Measurements from ENCODE around the gene GFI1B. TPM values are rescaled to one million over a fixed set of nuclear protein-coding genes. Genes with fewer than 3 reads are reported as not detected.
"Not testable (repeated sequence)": the region's sequence is repeated elsewhere in the genome, so short reads cannot be mapped to it uniquely, and the experiment has no call there.

The GFI1B gene
- polyA plus RNA-seq, 4 donors = 0.76 to 8.5 (median 1.1) TPM

DNA sequence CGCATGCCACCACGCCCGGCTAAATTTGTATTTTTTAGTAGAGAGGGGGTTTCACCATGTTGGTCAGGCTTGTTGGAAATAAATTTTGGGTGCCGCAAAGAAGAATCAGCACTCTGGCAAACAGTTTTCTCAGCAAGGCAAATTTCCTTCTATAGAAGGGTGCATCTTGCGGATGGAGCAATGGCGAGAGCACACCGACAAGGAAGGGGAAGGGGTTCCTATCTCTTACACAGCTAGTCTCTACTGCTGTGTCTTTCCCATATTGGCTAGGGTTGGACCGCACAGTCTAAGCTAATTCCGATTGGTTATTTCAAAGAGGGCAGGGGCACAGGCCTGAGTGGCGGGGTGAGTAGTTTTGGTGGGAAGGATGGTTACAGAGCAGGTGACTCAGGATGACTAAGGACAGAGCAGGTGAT is 53.0 kb downstream of the GFI1B start:
- FAIRE-seq = no peak
- Histone ChIP-seq H3K27ac (ENCODE audit: low read depth in 1 of 3, low read length in 2 of 3) (no peak overlapping the region), H3K27me3 (ENCODE audit: control insufficient read depth in 3 of 3, insufficient read depth in 3 of 3, low read length in 3 of 3) (no peaks in the 10 kb centered on the region), H3K9me3 (ENCODE audit: control insufficient read depth in 2 of 2, insufficient read depth in 1 of 2, low read depth in 1 of 2, low read length in 1 of 2) (peaks cover 0 to 6% of the 10 kb centered on the region in 2 donors), H3K4me3 (ENCODE audit: low read depth in 1 of 3, low read length in 3 of 3) (peak overlapping the region; percentile 85 to 99 (median 89)), H3K36me3 (ENCODE audit: control insufficient read depth in 3 of 3, insufficient read depth in 2 of 3, low read depth in 1 of 3, low read length in 3 of 3) (peaks cover 0 to 12% (median 2%) of the 10 kb centered on the region in 3 donors), H3K4me1 (ENCODE audit: control insufficient read depth in 3 of 3, insufficient read depth in 2 of 3, low read depth in 1 of 3, low read length in 2 of 3) (peaks cover 0 to 11% (median 7%) of the 10 kb centered on the region in 3 donors)
- 56 to 61% (median 59%) methylated on average over 10 of the region's 10 CpGs for WGBS, 3 donors
- no peak for DNase-seq

DNA sequence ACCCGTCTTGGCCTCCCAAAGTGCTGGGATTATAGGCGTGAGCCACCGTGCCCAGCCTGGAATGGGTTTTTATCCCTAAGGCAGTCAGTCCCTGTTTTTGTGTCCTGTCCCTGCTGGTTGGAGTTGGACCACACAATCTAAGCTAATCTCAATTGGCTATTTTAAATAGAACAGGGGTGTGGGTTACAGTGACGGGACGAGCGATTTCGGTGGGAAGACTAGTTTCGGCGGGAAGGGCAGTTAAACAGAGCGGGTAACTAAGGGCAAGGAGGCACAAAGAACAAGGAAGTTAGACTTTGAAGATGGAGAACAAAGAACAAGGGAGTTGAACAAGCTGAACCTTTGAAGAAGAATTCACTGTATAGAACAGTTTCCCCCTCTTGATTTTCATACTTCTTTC is 53.7 kb downstream of the GFI1B start:
- H3K4me3 ChIP-seq (ENCODE audit: low read depth in 1 of 3, low read length in 3 of 3) = no peak overlapping the region
- H3K4me1 ChIP-seq (ENCODE audit: control insufficient read depth in 3 of 3, insufficient read depth in 2 of 3, low read depth in 1 of 3, low read length in 2 of 3) = peaks cover 0 to 11% (median 7%) of the 10 kb centered on the region in 3 donors
- no peaks in the 10 kb centered on the region for H3K27me3 ChIP-seq (ENCODE audit: control insufficient read depth in 3 of 3, insufficient read depth in 3 of 3, low read length in 3 of 3)
- 83 to 91% (median 84%) methylated on average over 10 of the region's 10 CpGs for WGBS, 3 donors
- DNase-seq = no peak
- FAIRE-seq = no peak
- H3K27ac ChIP-seq (ENCODE audit: low read depth in 1 of 3, low read length in 2 of 3) = no peak overlapping the region
- peaks cover 0 to 14% (median 2%) of the 10 kb centered on the region in 3 donors for H3K36me3 ChIP-seq (ENCODE audit: control insufficient read depth in 3 of 3, insufficient read depth in 2 of 3, low read depth in 1 of 3, low read length in 3 of 3)
- peaks cover 0 to 6% of the 10 kb centered on the region in 2 donors for H3K9me3 ChIP-seq (ENCODE audit: control insufficient read depth in 2 of 2, insufficient read depth in 1 of 2, low read depth in 1 of 2, low read length in 1 of 2)

DNA sequence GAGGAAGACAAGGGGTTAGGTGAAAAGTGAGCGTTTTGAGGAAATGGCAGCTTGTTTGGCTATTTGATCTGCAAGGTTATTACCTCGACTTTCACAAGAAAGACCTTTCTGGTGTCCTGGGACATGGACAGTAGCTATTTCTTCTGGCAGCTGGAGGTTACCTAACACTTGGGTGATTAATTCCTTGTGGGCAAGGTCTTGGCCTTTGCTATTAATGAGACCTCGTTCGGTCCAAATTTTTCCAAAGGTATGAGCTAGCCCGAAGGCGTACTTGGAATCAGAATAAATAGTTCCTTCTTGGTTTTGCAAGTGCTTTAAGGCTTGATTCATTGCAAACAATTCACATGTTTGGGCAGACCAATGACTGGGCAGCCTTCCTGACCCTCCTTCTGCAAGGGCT is 57.2 kb downstream of the GFI1B start:
- 80 to 90% (median 83%) methylated on average over 6 of the region's 6 CpGs for WGBS, 3 donors
- H3K27ac ChIP-seq (ENCODE audit: low read depth in 1 of 3, low read length in 2 of 3) = no peak overlapping the region
- H3K27me3 ChIP-seq (ENCODE audit: control insufficient read depth in 3 of 3, insufficient read depth in 3 of 3, low read length in 3 of 3) = no peaks in the 10 kb centered on the region
- peaks cover 0 to 6% of the 10 kb centered on the region in 2 donors for H3K9me3 ChIP-seq (ENCODE audit: control insufficient read depth in 2 of 2, insufficient read depth in 1 of 2, low read depth in 1 of 2, low read length in 1 of 2)
- H3K36me3 ChIP-seq (ENCODE audit: control insufficient read depth in 3 of 3, insufficient read depth in 2 of 3, low read depth in 1 of 3, low read length in 3 of 3) = peaks cover 0 to 24% (median 2%) of the 10 kb centered on the region in 3 donors
- FAIRE-seq (no peak), DNase-seq (no peak)
- peaks cover 0 to 7% (median 5%) of the 10 kb centered on the region in 3 donors for H3K4me1 ChIP-seq (ENCODE audit: control insufficient read depth in 3 of 3, insufficient read depth in 2 of 3, low read depth in 1 of 3, low read length in 2 of 3)
- no peak overlapping the region for H3K4me3 ChIP-seq (ENCODE audit: low read depth in 1 of 3, low read length in 3 of 3)

DNA sequence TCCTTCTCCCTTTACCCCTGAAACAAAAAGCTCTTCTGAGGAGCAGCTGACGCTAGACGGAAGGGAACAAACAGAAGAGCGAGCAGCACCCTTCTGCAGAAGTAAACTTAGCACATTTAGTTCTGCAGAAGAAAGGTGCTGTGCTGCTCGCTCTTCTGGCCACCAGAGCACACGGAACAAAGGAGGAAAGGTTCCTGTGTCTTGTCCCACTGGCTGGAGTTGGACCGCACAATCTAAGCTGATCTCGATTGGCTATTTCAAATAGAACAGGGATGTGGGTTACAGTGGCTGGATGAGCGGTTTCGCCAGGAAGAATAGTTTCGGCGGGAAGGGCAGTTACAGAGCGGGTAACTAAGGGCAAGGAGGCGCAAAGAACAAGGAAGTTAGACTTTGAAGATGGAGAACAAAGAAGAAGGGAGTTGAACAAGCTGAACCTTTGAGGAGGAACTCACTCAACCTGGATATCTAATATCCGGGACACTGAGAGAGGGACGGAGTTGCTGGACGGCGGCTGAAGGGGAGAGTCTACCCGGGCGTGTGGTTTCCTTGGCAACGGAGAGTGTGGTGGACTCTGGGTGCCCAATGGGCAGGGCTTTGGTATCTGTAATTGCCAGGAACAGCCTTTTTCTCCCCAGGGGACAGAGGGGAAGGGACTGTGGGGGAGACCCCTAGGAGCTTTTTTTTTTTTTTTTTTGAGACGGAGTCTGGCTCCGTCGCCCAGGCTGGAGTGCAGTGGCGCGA is 59.5 kb downstream of the GFI1B start:
- H3K27me3 ChIP-seq (ENCODE audit: control insufficient read depth in 3 of 3, insufficient read depth in 3 of 3, low read length in 3 of 3) = no peaks in the 10 kb centered on the region
- FAIRE-seq (no peak), DNase-seq (no peak)
- H3K27ac ChIP-seq (ENCODE audit: low read depth in 1 of 3, low read length in 2 of 3) = no peak overlapping the region
- no peaks in the 10 kb centered on the region for H3K4me1 ChIP-seq (ENCODE audit: control insufficient read depth in 3 of 3, insufficient read depth in 2 of 3, low read depth in 1 of 3, low read length in 2 of 3)
- H3K9me3 ChIP-seq (ENCODE audit: control insufficient read depth in 2 of 2, insufficient read depth in 1 of 2, low read depth in 1 of 2, low read length in 1 of 2) = peaks cover 0 to 10% of the 10 kb centered on the region in 2 donors
- peaks cover 3 to 45% (median 8%) of the 10 kb centered on the region in 3 donors for H3K36me3 ChIP-seq (ENCODE audit: control insufficient read depth in 3 of 3, insufficient read depth in 2 of 3, low read depth in 1 of 3, low read length in 3 of 3)
- WGBS, 3 donors = 93% methylated on average over 22 to 25 of the region's 25 CpGs
- H3K4me3 ChIP-seq (ENCODE audit: low read depth in 1 of 3, low read length in 3 of 3) = no peak overlapping the region

GRCh38 chr9:133040892-133041479 is 62.5 kb downstream of the GFI1B start:
- H3K27me3 ChIP-seq (ENCODE audit: control insufficient read depth in 3 of 3, insufficient read depth in 3 of 3, low read length in 3 of 3); H3K4me3 ChIP-seq (ENCODE audit: low read depth in 1 of 3, low read length in 3 of 3); H3K27ac ChIP-seq (ENCODE audit: low read depth in 1 of 3, low read length in 2 of 3); H3K4me1 ChIP-seq (ENCODE audit: control insufficient read depth in 3 of 3, insufficient read depth in 2 of 3, low read depth in 1 of 3, low read length in 2 of 3); FAIRE-seq; H3K9me3 ChIP-seq (ENCODE audit: control insufficient read depth in 2 of 2, insufficient read depth in 1 of 2, low read depth in 1 of 2, low read length in 1 of 2): not testable (repeated sequence)
- peak in 1 of 2 donors; percentile 49 for DNase-seq
- WGBS, 3 donors = 85 to 90% (median 88%) methylated on average over 12 of the region's 12 CpGs
- peaks cover 12 to 63% (median 13%) of the 10 kb centered on the region in 3 donors for H3K36me3 ChIP-seq (ENCODE audit: control insufficient read depth in 3 of 3, insufficient read depth in 2 of 3, low read depth in 1 of 3, low read length in 3 of 3)

Other genes starting within 250 kb of the GFI1B start
- 1 to 10 TPM in 1 of 4 donors, under 1 TPM in 1, not detected in 2; 0.09 to 3.0 TPM for gene AK8, start 100.4 kb upstream of the GFI1B start, polyA plus RNA-seq
- 1 to 10 TPM in 2 of 4 donors, under 1 TPM in 1, not detected in 1; 0.22 to 1.9 (median 1.6) TPM for gene SPACA9, start 99.8 kb upstream of the GFI1B start, polyA plus RNA-seq
- 10 to 100 TPM in 2 of 4 donors, 1 to 10 TPM in 2; 7.3 to 43.3 (median 12.1) TPM for gene TSC1, start 34.1 kb upstream of the GFI1B start, polyA plus RNA-seq
- gene GTF3C5, start 52.3 kb downstream of the GFI1B start, polyA plus RNA-seq = 10 to 100 TPM; 37.3 to 56.0 (median 51.0) TPM
- 100 to 1,000 TPM in 1 of 4 donors, 1 to 10 TPM in 3; 2.8 to 463 (median 5.3) TPM for gene CEL, start 83.3 kb downstream of the GFI1B start, polyA plus RNA-seq
- 10 to 100 TPM; 33.0 to 49.0 (median 35.7) TPM for gene RALGDS, start 142.5 kb downstream of the GFI1B start, polyA plus RNA-seq
- 10 to 100 TPM in 1 of 4 donors, 1 to 10 TPM in 2, under 1 TPM in 1; 0.45 to 15.4 (median 6.9) TPM for gene GBGT1, start 185.2 kb downstream of the GFI1B start, polyA plus RNA-seq
- not detected for gene OBP2B, start 230.6 kb downstream of the GFI1B start, polyA plus RNA-seq

All from small intestine (tissue), 7 donors.